HUES64 (cell line): ENCODE measurements around the gene POU5F1.
A peak's percentile ranks its signal among the peaks of the same experiment; 100 is the strongest.
"Not testable (repeated sequence)": the region's sequence is repeated elsewhere in the genome, so short reads cannot be mapped to it uniquely, and the experiment has no call there.

Experiments
- H3K27ac ChIP-seq: 2 replicates; pipeline ENCODE4 v1.7.0; 2013; ENCODE audit warnings: low read depth, low read length, inconsistent platforms
- H3K27me3 ChIP-seq: 2 replicates; pipeline ENCODE4 v1.6.1; 2013; ENCODE audit warnings: mild to moderate bottlenecking, low read length; ENCODE audit not compliant: insufficient read depth
- H3K36me3 ChIP-seq: 2 replicates; pipeline ENCODE4 v1.6.1; 2013; ENCODE audit warnings: mild to moderate bottlenecking, low read length; ENCODE audit not compliant: insufficient read depth
- H3K4me1 ChIP-seq: 2 replicates; pipeline ENCODE4 v1.6.1; 2013; ENCODE audit warnings: mild to moderate bottlenecking, low read length, moderate library complexity; ENCODE audit not compliant: insufficient read depth
- H3K4me3 ChIP-seq: 2 replicates; pipeline ENCODE4 v1.5.1; 2013; ENCODE audit warnings: mild to moderate bottlenecking, low read length, moderate library complexity
- H3K9ac ChIP-seq: 2 replicates; pipeline ENCODE4 v1.6.1; 2013; ENCODE audit warnings: mild to moderate bottlenecking, low read depth, low read length
- H3K9me3 ChIP-seq: 2 replicates; pipeline ENCODE4 v1.6.1; 2013; ENCODE audit warnings: low read depth, low read length; ENCODE audit not compliant: insufficient read depth
- WGBS: fragments of 150-250, 120-280 bp; methylation state at CpG from one replicate; pipeline ENCODE4 v1.1.7; 2013; ENCODE audit warnings: missing lambda C conversion rate; 5-methylcytosine and 5-hydroxymethylcytosine counted together

The POU5F1 gene

DNA sequence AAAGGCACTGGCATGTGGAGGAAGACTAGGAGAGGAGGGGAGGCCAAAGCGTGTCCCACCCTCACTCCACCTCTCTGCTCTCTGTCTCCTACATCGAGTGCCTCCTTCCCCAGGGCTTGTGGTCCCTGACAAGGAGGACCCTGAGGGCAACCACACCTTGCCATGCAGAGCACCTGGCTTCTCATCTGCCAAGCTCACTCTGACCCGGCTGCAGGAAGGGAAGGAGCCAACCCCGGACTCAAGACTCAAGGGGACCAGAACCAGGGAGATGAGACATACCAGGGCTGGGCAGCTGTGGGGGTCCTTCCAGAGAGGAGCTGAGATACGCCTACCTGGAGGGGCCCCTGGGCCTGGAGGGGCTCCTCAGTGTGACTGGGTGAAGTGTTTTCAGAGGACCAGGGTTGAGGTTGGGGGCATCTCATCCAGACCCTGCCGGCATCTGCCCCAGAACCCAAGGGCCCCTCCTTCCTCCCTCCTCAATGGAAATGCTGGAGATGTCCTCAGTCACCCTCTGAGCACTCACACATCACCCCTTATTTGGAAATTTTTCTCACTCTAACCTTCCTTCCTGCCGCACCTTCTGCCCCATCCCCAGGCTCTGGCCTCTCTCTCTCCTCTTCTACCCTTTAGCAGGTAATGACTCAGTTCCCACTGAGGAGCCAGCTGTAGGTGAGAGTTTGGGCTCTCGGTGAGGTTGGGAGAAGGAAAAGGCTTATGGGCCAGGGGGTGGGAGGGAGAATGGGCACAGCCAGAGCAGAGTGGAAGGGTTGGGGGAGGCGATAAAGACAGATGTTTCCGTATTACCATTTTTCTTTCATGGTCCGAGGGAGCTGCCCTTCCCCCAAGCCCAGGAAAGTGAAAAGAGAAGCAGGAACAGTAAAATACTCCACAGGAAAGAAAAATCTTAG lies 32.0 kb upstream of the POU5F1 start:
- Histone ChIP-seq H3K4me1 (peaks cover 20% of the 10 kb centered on the region), H3K27ac (peak overlapping the region; percentile 25; the same call in 1 of the 2 replicates), H3K27me3 (no peaks in the 10 kb centered on the region), H3K36me3 (no peaks in the 10 kb centered on the region), H3K9me3 (0 out of 2 replicates have a peak, but pooled peaks cover 3% of the 10 kb centered on the region), H3K4me3 (no peak overlapping the region), H3K9ac (no peak overlapping the region)
- WGBS, result 50% methylated on average over 11 of the region's 11 CpGs

DNA sequence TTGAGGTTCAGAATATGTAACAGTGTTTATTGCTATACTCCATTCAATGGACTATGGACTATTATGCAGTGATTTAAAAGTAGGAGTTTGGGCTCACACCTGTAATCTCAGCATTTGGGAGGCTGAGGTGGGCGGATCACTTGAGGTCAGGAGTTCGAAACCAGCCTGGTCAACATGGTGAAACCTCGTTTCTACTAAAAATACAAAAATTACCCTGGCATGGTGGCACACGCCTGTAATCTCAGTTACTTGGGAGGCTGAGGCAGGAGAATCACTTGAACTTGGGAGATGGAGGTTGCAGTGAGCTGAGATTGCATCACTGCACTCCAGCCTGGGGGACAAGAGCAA lies 28.6 kb upstream of the POU5F1 start:
- H3K9ac ChIP-seq, H3K9me3 ChIP-seq, H3K27me3 ChIP-seq, H3K4me3 ChIP-seq, H3K36me3 ChIP-seq, H3K27ac ChIP-seq: not testable (repeated sequence)
- 93% methylated on average over 4 of the region's 4 CpGs for WGBS
- peaks cover 20% of the 10 kb centered on the region for H3K4me1 ChIP-seq

GRCh38 chr6:31197559-31198305 lies 27.2 kb upstream of the POU5F1 start:
- peaks cover 3% of the 10 kb centered on the region; the same call in 1 of the 2 replicates for H3K9me3 ChIP-seq
- H3K4me1 ChIP-seq, result peaks cover 6% of the 10 kb centered on the region
- WGBS, result 1% methylated on average over 45 of the region's 45 CpGs
- no peaks in the 10 kb centered on the region for H3K36me3 ChIP-seq
- H3K27ac ChIP-seq, result no peak overlapping the region; the same call in 1 of the 2 replicates
- H3K4me3 ChIP-seq, result peak overlapping the region; percentile 75
- H3K9ac ChIP-seq, result peak overlapping the region; percentile 21; the same call in 1 of the 2 replicates
- no peaks in the 10 kb centered on the region for H3K27me3 ChIP-seq

DNA sequence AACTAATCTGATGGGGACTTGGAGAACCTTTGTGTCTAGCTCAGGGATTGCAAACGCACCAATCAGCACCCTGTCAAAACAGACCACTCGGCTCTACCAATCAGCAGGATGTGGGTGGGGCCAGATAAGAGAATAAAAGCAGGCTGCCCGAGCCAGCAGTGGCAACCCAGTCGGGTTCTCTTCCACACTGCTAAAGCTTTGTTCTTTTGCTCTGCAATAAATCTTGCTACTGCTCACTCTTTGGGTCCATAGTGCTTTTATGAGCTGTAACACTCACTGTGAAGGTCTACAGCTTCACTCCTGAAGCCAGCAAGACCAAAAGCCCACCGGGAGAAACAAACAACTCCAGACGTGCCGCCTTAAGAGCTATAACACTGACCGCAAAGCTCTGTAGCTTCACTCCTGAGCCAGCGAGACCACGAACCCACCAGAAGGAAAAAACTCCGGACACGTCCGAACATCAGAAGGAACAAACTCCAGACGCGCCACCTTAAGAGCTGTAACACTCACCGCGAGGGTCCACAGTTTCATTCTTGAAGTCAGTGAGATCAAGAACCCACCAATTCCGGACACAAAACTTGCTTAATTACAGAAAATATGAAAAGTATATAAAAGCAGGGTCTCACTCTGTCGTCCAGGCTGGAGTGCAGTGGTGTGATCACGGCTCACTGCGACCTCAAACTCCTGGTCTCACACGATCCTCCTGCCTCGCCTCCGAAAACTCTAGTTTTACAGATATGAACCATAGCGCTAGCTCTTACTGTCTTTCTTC lies 26.0 kb upstream of the POU5F1 start:
- not testable (repeated sequence) for H3K9me3 ChIP-seq, H3K4me1 ChIP-seq, H3K27ac ChIP-seq, H3K9ac ChIP-seq, H3K4me3 ChIP-seq, H3K27me3 ChIP-seq, H3K36me3 ChIP-seq
- WGBS, result 91% methylated on average over 24 of the region's 25 CpGs

- WGBS, result 96% methylated on average over 41 of the region's 41 CpGs
- H3K36me3 ChIP-seq, H3K9ac ChIP-seq, H3K4me3 ChIP-seq, H3K9me3 ChIP-seq, H3K27me3 ChIP-seq, H3K4me1 ChIP-seq, H3K27ac ChIP-seq: not testable (repeated sequence)
These were observed 25.0 kb upstream of the POU5F1 start for GRCh38 chr6:31195308-31195979.

DNA sequence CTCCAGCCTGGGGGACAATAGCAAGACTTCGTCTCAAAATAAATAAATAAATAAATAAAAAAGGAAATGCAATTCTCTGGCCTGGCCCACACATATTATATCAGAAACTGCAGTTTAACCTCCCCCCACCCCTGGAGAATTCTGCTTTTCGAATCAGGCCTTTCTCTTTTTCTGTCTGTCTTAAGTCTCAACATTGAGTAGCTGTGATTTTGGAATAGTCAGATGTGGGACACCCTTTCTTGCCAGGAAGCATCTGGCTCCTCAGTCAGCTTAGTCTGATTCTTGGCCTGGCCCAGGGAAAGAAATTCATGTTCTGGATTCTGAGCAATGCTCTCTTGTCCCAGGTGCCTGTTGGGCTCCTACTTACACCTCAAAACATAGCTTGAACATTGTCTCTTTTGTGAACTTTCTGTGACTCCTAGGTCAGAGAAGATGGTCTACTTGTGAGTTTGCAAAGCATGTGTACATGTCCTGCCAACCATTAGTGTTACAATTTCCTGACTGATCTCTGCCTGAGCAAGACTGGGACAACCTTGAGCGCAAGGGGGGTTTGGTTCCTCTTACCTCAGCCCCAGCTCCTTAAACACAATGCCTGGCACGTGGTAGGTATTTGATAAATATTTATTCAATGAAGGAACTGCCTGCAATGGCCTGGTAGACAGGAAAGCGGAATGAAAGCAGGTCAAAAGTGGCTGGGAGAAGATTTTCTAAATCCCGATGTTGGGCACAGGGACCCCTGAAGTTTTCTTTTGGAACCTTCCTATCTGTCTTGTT lies 23.8 kb upstream of the POU5F1 start:
- no peak overlapping the region for H3K27ac ChIP-seq
- H3K9ac ChIP-seq, result no peak overlapping the region
- H3K4me1 ChIP-seq, result no peaks in the 10 kb centered on the region
- H3K4me3 ChIP-seq, result no peak overlapping the region
- H3K36me3 ChIP-seq, result no peaks in the 10 kb centered on the region
- 90% methylated on average over 5 of the region's 6 CpGs for WGBS
- no peaks in the 10 kb centered on the region; the same call in 1 of the 2 replicates for H3K9me3 ChIP-seq
- no peaks in the 10 kb centered on the region for H3K27me3 ChIP-seq

GRCh38 chr6:31193206-31193605 lies 22.7 kb upstream of the POU5F1 start:
- WGBS, result 85% methylated on average over 8 of the region's 8 CpGs
- H3K36me3 ChIP-seq, result no peaks in the 10 kb centered on the region
- no peaks in the 10 kb centered on the region for H3K27me3 ChIP-seq
- no peak overlapping the region for H3K4me3 ChIP-seq
- H3K9ac ChIP-seq, result no peak overlapping the region
- H3K9me3 ChIP-seq, result no peaks in the 10 kb centered on the region; the same call in 1 of the 2 replicates
- H3K27ac ChIP-seq, result no peak overlapping the region
- H3K4me1 ChIP-seq, result no peaks in the 10 kb centered on the region

DNA sequence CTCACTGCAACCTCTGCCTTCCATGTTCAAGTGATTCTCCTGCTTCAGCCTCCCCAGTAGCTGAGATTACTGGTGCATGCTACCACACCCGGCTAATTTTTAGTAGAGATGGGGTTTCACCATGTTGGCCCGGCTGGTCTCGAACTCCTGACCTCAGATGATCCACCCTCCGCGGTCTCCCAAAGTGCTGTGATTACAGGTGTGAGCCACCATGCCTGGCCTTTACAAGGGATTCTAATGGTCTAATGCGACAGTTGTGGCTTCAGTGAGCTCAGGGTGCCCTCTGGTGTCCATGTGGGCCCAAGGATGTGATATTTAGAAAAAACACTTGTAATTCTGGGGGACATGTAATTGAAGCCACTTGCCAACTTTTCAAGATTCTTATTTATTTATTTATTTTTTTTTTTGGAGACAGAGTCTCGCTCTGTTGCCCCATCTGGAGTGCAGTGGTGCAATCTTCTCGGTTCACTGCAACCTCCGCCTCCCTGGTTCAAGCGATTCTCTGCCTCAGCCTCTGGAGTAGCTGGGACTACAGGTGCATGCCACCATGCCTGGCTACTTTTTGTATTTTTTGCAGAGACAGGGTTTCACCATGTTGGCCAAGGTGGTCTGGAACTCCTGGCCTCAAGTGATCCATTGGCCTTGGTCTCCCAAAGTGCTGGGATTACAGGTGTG lies 22.1 kb upstream of the POU5F1 start:
- not testable (repeated sequence) for H3K9me3 ChIP-seq, H3K4me1 ChIP-seq, H3K9ac ChIP-seq, H3K36me3 ChIP-seq, H3K4me3 ChIP-seq, H3K27ac ChIP-seq, H3K27me3 ChIP-seq
- WGBS, result 75% methylated on average over 10 of the region's 10 CpGs

- H3K27me3 ChIP-seq, result no peaks in the 10 kb centered on the region
- H3K9ac ChIP-seq, result no peak overlapping the region
- no peak overlapping the region for H3K4me3 ChIP-seq
- no peak overlapping the region for H3K27ac ChIP-seq
- H3K9me3 ChIP-seq, result no peaks in the 10 kb centered on the region
- no peaks in the 10 kb centered on the region for H3K36me3 ChIP-seq
- 93% methylated on average over 4 of the region's 4 CpGs for WGBS
- no peaks in the 10 kb centered on the region for H3K4me1 ChIP-seq
These were observed 20.0 kb upstream of the POU5F1 start for GRCh38 chr6:31190488-31190887.

- H3K9ac ChIP-seq, H3K27me3 ChIP-seq, H3K27ac ChIP-seq, H3K36me3 ChIP-seq, H3K4me1 ChIP-seq, H3K4me3 ChIP-seq, H3K9me3 ChIP-seq: not testable (repeated sequence)
- 80% methylated on average over 3 of the region's 3 CpGs for WGBS
These were observed 18.7 kb upstream of the POU5F1 start for GRCh38 chr6:31189223-31189622.
